ENCODE data around the gene CHCT1.

GRCh38 chr17:60442271-60443173, 20.2 kb downstream of the CHCT1 start:
- no peak for TF ChIP-seq CTCF (IDR thresholded peaks at IDR 0.05)
- no peak for TF ChIP-seq POLR2A (IDR thresholded peaks at IDR 0.05)
